HEK293 (cell line): ENCODE measurements around the gene PYGO2.
A peak's percentile ranks its signal among the peaks of the same experiment; 100 is the strongest.

Experiments used
- CTCF ChIA-PET: fragments of 350-600 bp; formaldehyde crosslinking; extraction: SDS; loops from one replicate; lab custom pipeline; 2021; ENCODE audit warnings: antibody characterized with exemption; lab: Yijun Ruan, JAX
- POLR2A ChIA-PET: fragments of 300-600 bp; formaldehyde crosslinking; extraction: SDS; loops from one replicate; lab custom pipeline; 2020; ENCODE audit warnings: antibody characterized with exemption, inconsistent platforms; lab: Yijun Ruan, JAX
- H3K27ac ChIP-seq: fragments of 200-500 bp; sonication (Bioruptor generic); 2 replicates; pipeline ENCODE4 v1.5.1; 2014; ENCODE audit warnings: low read depth, low read length, control low read depth, inconsistent platforms; ENCODE audit errors: extremely low read depth
- H3K36me3 ChIP-seq, 2 experiments: fragments of 200-500 bp in 1 of 2; sonication (Bioruptor generic) in 1 of 2; 1 replicate in 1 of 2; 2 replicates in 1 of 2; pipeline ENCODE4 v1.5.1; 2014 to 2017; ENCODE audit warnings: inconsistent platforms in 2 of 2, low read length in 2 of 2; ENCODE audit not compliant: control insufficient read depth in 2 of 2, insufficient read depth in 1 of 2
- H3K4me1 ChIP-seq: fragments of 200-500 bp; sonication (Bioruptor generic); 2 replicates; pipeline ENCODE4 v1.5.1; 2014; ENCODE audit warnings: mild to moderate bottlenecking, low read length, inconsistent platforms; ENCODE audit not compliant: control insufficient read depth, insufficient read depth
- H3K4me3 ChIP-seq: 2 replicates; pipeline ENCODE4 v1.5.1; 2011; ENCODE audit warnings: low read depth, mild to moderate bottlenecking, control low read depth, low read length, moderate library complexity
- H3K9me3 ChIP-seq: fragments of 200-500 bp; sonication (Bioruptor generic); 2 replicates; pipeline ENCODE4 v1.5.1; 2014; ENCODE audit warnings: low read depth, low read length, inconsistent platforms; ENCODE audit not compliant: control insufficient read depth, insufficient read depth
- HOXA7 ChIP-seq: sonication (generic); formaldehyde crosslinking; IDR thresholded peaks from 2 replicates; pipeline ENCODE4 v1.8.1; 2022; ENCODE audit warnings: missing genetic modification reagents, borderline replicate concordance
- KLF10 ChIP-seq: fragments of 450-650 bp; IDR thresholded peaks from 2 replicates; pipeline ENCODE4 v1.5.1; 2018; ENCODE audit warnings: missing biosample characterization, mild to moderate bottlenecking, missing genetic modification characterization
- MEIS1 ChIP-seq: sonication (generic); formaldehyde crosslinking; IDR thresholded peaks from 2 replicates; pipeline ENCODE4 v1.8.1; 2022; ENCODE audit warnings: missing genetic modification reagents, mild to moderate bottlenecking, borderline replicate concordance
- PRDM1 ChIP-seq: fragments of 450-650 bp; formaldehyde crosslinking; IDR thresholded peaks from 2 replicates; pipeline ENCODE4; 2016; ENCODE audit warnings: missing biosample characterization, missing genetic modification characterization
- ZBTB7A ChIP-seq: fragments of 450-650 bp; formaldehyde crosslinking; IDR thresholded peaks from 2 replicates; pipeline ENCODE4 v1.5.1; 2016; ENCODE audit warnings: low read depth, missing biosample characterization, missing genetic modification characterization
- ZNF114 ChIP-seq: fragments of 450-650 bp; formaldehyde crosslinking; IDR thresholded peaks from 2 replicates; pipeline ENCODE4 v1.5.0; 2017; ENCODE audit warnings: missing biosample characterization, missing genetic modification characterization
- ZNF174 ChIP-seq: fragments of 450-650 bp; formaldehyde crosslinking; IDR thresholded peaks from 2 replicates; pipeline ENCODE4 v1.5.0; 2017; ENCODE audit warnings: missing biosample characterization, mild to moderate bottlenecking, missing genetic modification characterization
- ZNF37A ChIP-seq: fragments of 450-650 bp; IDR thresholded peaks from 2 replicates; pipeline ENCODE4 v1.5.1; 2018; ENCODE audit warnings: missing biosample characterization, missing genetic modification characterization
- ZNF394 ChIP-seq: fragments of 450-650 bp; formaldehyde crosslinking; IDR thresholded peaks from 2 replicates; pipeline ENCODE4 v1.5.1; 2016; ENCODE audit warnings: missing biosample characterization, missing genetic modification characterization, mild to moderate bottlenecking, moderate library complexity, borderline replicate concordance
- ZNF544 ChIP-seq: fragments of 450-650 bp; formaldehyde crosslinking; IDR thresholded peaks from 2 replicates; pipeline ENCODE4 v1.5.0; 2017; ENCODE audit warnings: missing biosample characterization, missing genetic modification characterization
- ZNF560 ChIP-seq: fragments of 450-650 bp; formaldehyde crosslinking; IDR thresholded peaks from 2 replicates; pipeline ENCODE4 v1.5.1; 2017; ENCODE audit warnings: missing biosample characterization, missing genetic modification characterization, borderline replicate concordance
- ZNF76 ChIP-seq: fragments of 450-650 bp; formaldehyde crosslinking; IDR thresholded peaks from 2 replicates; pipeline ENCODE4; 2016; ENCODE audit warnings: low read depth, missing biosample characterization, missing genetic modification characterization, borderline replicate concordance
- ZNF837 ChIP-seq: fragments of 450-650 bp; formaldehyde crosslinking; IDR thresholded peaks from 2 replicates; pipeline ENCODE4 v1.5.1; 2016; ENCODE audit warnings: missing biosample characterization, missing genetic modification characterization
- ZXDB ChIP-seq: fragments of 450-650 bp; formaldehyde crosslinking; IDR thresholded peaks from 2 replicates; pipeline ENCODE4 v1.5.1; 2016; ENCODE audit warnings: missing biosample characterization, missing genetic modification characterization
- TF ChIP-seq, protein P1 (sequence below): fragments of 450-650 bp; formaldehyde crosslinking; IDR thresholded peaks from 2 replicates; pipeline ENCODE4 v1.5.1; 2017; ENCODE audit warnings: missing biosample characterization, missing genetic modification characterization
- TF ChIP-seq, protein P2 (sequence below): fragments of 450-650 bp; IDR thresholded peaks from 2 replicates; pipeline ENCODE4 v1.5.1; 2018; ENCODE audit warnings: missing biosample characterization, mild to moderate bottlenecking, missing genetic modification characterization
- TF ChIP-seq, protein P3 (sequence below): fragments of 450-650 bp; IDR thresholded peaks from 2 replicates; pipeline ENCODE4 v1.5.1; 2018; ENCODE audit warnings: missing biosample characterization, missing genetic modification characterization
- TF ChIP-seq, protein P4 (sequence below): fragments of 450-650 bp; formaldehyde crosslinking; IDR thresholded peaks from 2 replicates; pipeline ENCODE4 v1.5.1; 2016; ENCODE audit warnings: missing biosample characterization, missing genetic modification characterization
- TF ChIP-seq, protein P5 (sequence below): fragments of 450-650 bp; formaldehyde crosslinking; IDR thresholded peaks from 2 replicates; pipeline ENCODE4 v1.5.1; 2016; ENCODE audit warnings: missing biosample characterization, missing genetic modification characterization

Gene PYGO2

DNA sequence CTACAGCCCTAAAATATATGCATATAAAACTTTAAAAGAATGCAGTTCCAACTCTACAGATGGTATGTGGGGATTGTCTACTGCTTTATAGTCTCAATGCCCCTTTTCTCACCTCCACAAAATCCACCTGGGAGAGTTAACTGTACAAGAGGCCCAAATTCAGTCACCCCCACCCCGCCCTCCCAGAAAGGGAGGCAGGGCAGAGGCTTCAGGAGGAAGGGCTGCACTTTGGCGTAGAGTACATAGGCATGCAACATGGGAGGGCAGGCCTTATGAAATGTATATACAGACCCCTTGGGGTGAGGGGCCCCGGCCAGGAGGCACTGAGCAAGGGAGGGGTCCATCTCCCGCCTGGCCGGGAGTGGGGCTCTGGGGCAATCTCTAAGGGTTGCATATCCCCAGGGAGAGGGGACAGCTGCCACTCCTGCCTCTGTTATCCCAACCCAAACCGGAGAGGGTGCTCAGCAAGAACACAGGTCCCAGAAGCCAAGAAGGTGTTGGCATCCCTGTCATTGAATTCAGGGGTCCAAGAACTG, 1.3 kb upstream of the PYGO2 start:
- TF ChIP-seq, protein P1, sequence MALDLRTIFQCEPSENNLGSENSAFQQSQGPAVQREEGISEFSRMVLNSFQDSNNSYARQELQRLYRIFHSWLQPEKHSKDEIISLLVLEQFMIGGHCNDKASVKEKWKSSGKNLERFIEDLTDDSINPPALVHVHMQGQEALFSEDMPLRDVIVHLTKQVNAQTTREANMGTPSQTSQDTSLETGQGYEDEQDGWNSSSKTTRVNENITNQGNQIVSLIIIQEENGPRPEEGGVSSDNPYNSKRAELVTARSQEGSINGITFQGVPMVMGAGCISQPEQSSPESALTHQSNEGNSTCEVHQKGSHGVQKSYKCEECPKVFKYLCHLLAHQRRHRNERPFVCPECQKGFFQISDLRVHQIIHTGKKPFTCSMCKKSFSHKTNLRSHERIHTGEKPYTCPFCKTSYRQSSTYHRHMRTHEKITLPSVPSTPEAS (tag by site-specific recombination): no peak
- TF ChIP-seq ZNF560 (tag by site-specific recombination) (no peak), KLF10 (tag by site-specific recombination) (no peak), MEIS1 (CRISPR knock-in tag) (no peak), ZXDB (no peak), HOXA7 (CRISPR knock-in tag) (no peak), ZNF76 (no peak), ZNF114 (tag by site-specific recombination) (no peak), PRDM1 (tag by site-specific recombination) (no peak), ZNF394 (tag by site-specific recombination) (no peak), ZNF174 (no peak), ZNF544 (tag by site-specific recombination) (no peak), ZBTB7A (tag by site-specific recombination) (no peak), ZNF37A (tag by site-specific recombination) (no peak), ZNF837 (no peak)
- TF ChIP-seq, protein P2, sequence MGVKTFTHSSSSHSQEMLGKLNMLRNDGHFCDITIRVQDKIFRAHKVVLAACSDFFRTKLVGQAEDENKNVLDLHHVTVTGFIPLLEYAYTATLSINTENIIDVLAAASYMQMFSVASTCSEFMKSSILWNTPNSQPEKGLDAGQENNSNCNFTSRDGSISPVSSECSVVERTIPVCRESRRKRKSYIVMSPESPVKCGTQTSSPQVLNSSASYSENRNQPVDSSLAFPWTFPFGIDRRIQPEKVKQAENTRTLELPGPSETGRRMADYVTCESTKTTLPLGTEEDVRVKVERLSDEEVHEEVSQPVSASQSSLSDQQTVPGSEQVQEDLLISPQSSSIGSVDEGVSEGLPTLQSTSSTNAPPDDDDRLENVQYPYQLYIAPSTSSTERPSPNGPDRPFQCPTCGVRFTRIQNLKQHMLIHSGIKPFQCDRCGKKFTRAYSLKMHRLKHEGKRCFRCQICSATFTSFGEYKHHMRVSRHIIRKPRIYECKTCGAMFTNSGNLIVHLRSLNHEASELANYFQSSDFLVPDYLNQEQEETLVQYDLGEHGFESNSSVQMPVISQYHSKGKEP (tag by site-specific recombination): no peak
- TF ChIP-seq, protein P3, sequence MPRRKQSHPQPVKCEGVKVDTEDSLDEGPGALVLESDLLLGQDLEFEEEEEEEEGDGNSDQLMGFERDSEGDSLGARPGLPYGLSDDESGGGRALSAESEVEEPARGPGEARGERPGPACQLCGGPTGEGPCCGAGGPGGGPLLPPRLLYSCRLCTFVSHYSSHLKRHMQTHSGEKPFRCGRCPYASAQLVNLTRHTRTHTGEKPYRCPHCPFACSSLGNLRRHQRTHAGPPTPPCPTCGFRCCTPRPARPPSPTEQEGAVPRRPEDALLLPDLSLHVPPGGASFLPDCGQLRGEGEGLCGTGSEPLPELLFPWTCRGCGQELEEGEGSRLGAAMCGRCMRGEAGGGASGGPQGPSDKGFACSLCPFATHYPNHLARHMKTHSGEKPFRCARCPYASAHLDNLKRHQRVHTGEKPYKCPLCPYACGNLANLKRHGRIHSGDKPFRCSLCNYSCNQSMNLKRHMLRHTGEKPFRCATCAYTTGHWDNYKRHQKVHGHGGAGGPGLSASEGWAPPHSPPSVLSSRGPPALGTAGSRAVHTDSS (tag by site-specific recombination): no peak
- TF ChIP-seq, protein P4, sequence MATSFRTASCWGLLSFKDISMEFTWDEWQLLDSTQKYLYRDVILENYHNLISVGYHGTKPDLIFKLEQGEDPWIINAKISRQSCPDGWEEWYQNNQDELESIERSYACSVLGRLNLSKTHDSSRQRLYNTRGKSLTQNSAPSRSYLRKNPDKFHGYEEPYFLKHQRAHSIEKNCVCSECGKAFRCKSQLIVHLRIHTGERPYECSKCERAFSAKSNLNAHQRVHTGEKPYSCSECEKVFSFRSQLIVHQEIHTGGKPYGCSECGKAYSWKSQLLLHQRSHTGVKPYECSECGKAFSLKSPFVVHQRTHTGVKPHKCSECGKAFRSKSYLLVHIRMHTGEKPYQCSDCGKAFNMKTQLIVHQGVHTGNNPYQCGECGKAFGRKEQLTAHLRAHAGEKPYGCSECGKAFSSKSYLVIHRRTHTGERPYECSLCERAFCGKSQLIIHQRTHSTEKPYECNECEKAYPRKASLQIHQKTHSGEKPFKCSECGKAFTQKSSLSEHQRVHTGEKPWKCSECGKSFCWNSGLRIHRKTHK (tag by site-specific recombination): no peak
- TF ChIP-seq, protein P5, sequence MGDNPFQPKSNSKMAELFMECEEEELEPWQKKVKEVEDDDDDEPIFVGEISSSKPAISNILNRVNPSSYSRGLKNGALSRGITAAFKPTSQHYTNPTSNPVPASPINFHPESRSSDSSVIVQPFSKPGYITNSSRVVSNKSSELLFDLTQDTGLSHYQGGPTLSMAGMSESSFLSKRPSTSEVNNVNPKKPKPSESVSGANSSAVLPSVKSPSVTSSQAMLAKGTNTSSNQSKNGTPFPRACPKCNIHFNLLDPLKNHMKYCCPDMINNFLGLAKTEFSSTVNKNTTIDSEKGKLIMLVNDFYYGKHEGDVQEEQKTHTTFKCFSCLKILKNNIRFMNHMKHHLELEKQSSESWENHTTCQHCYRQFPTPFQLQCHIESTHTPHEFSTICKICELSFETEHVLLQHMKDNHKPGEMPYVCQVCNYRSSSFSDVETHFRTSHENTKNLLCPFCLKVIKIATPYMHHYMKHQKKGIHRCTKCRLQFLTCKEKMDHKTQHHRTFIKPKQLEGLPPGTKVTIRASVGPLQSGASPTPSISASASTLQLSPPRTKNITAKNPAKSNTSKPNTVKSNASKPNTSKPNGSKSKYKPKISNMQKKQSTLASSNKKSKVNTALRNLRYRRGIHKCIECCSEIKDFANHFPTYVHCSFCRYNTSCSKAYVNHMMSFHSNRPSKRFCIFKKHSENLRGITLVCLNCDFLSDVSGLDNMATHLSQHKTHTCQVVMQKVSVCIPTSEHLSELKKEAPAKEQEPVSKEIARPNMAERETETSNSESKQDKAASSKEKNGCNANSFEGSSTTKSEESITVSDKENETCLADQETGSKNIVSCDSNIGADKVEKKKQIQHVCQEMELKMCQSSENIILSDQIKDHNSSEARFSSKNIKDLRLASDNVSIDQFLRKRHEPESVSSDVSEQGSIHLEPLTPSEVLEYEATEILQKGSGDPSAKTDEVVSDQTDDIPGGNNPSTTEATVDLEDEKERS (tag by site-specific recombination): no peak
- H3K4me1 ChIP-seq: peaks cover 8% of the 10 kb centered on the region
- ChIA-PET POLR2A (interaction anchor here (1.0 to 2.9 kb wide), 3 partner anchors 9 to 21 kb away, joined by 4 to 69 read pairs (median 17); partner anchors contain the start of genes FLAD1 and SHC1), CTCF (interaction anchor here (0.6 to 2.5 kb wide), 3 partner anchors 10 to 799 kb away, joined by 3 to 16 read pairs (median 4); partner anchors contain the start of gene ADAM15)
- H3K9me3 ChIP-seq: no peaks in the 10 kb centered on the region
- peak overlapping the region; percentile 90 for H3K4me3 ChIP-seq
- H3K36me3 ChIP-seq: peaks cover 3 to 70% of the 10 kb centered on the region in 2 experiments
- H3K27ac ChIP-seq: peak overlapping the region; percentile 94
